PC-9 (cell line): ENCODE results near the gene SSBP2. TPM values are rescaled to one million over a fixed set of nuclear protein-coding genes. Genes with fewer than 3 reads are reported as not detected.
"Not testable (repeated sequence)": the region's sequence is repeated elsewhere in the genome, so short reads cannot be mapped to it uniquely, and the experiment has no call there.

Source experiments
- BruUV-seq: library from RNA; stranded (reverse); fragments of 400-500 nt; replicated peaks from 2 replicates; lab custom pipeline; 2021; lab: Mats Ljungman, UMichigan
- CTCF ChIA-PET: fragments of 300-600 bp; sonication (Branson Sonifier 250); formaldehyde crosslinking; loops from one replicate; lab custom pipeline; 2022; ENCODE audit warnings: antibody characterized with exemption; lab: Charles Lee
- POLR2A ChIA-PET: fragments of 300-600 bp; sonication (Branson Sonifier 250); formaldehyde crosslinking; loops from one replicate; lab custom pipeline; 2022; ENCODE audit warnings: antibody characterized with exemption; ENCODE audit not compliant: unreplicated experiment; lab: Charles Lee
- DNase-seq, 2 experiments: peaks; one replicate each; pipeline versions ENCODE4 v3.0.0 to v3.0.0-alpha.2; 2015 to 2022; ENCODE audit warnings: mixed read lengths in 1 of 2
- H2AFZ ChIP-seq: fragments of 200-600 bp; sonication (generic); 2 replicates; pipeline ENCODE4 v1.8.1; 2017; ENCODE audit warnings: antibody characterized with exemption
- H3F3A ChIP-seq: fragments of 200-600 bp; sonication (generic); 2 replicates; pipeline ENCODE4 v1.8.1; 2017; ENCODE audit warnings: antibody characterized with exemption, mild to moderate bottlenecking, low read depth; ENCODE audit not compliant: insufficient read depth
- H3K27ac ChIP-seq: fragments of 200-600 bp; sonication (generic); 2 replicates; pipeline ENCODE4 v1.6.1; 2016; ENCODE audit warnings: mixed run types
- H3K27me3 ChIP-seq: fragments of 200-600 bp; sonication (generic); 2 replicates; pipeline ENCODE4 v1.6.1; 2016; ENCODE audit warnings: low read depth, mixed run types; ENCODE audit not compliant: insufficient read depth
- H3K36me3 ChIP-seq: fragments of 200-600 bp; sonication (generic); 2 replicates; pipeline ENCODE4 v1.6.1; 2016; ENCODE audit warnings: low read depth, mixed run types
- H3K4me1 ChIP-seq: fragments of 200-600 bp; sonication (generic); replicated peaks from 2 replicates; pipeline ENCODE4 v1.6.1; 2016; ENCODE audit warnings: mixed run types; ENCODE audit not compliant: insufficient read depth
- H3K4me2 ChIP-seq: fragments of 200-600 bp; sonication (generic); 2 replicates; pipeline ENCODE4 v1.6.1; 2017; ENCODE audit warnings: mixed run types
- H3K4me3 ChIP-seq: fragments of 200-600 bp; sonication (generic); 2 replicates; pipeline ENCODE4 v1.6.1; 2016; ENCODE audit warnings: mixed run types
- H3K79me2 ChIP-seq: fragments of 200-600 bp; sonication (generic); 2 replicates; pipeline ENCODE4 v1.6.1; 2017; ENCODE audit warnings: low read depth, mixed run types
- H3K9me2 ChIP-seq: fragments of 200-600 bp; sonication (generic); 2 replicates; pipeline ENCODE4 v1.8.1; 2017; ENCODE audit warnings: mild to moderate bottlenecking; ENCODE audit not compliant: insufficient read depth
- H3K9me3 ChIP-seq: fragments of 200-600 bp; sonication (generic); 2 replicates; pipeline ENCODE4 v1.8.1; 2016; ENCODE audit warnings: low read depth; ENCODE audit not compliant: insufficient read depth
- H4K20me1 ChIP-seq: fragments of 200-600 bp; sonication (generic); 2 replicates; pipeline ENCODE4 v1.8.1; 2017; ENCODE audit not compliant: insufficient read depth
- CTCF ChIP-seq: fragments of 200-600 bp; sonication (generic); conservative IDR thresholded peaks from 2 replicates; pipeline ENCODE4 v1.6.1; 2017; ENCODE audit warnings: mixed run types, antibody characterized with exemption, mild to moderate bottlenecking, moderate library complexity
- EZH2 ChIP-seq: fragments of 200-600 bp; sonication (generic); IDR thresholded peaks from 2 replicates; pipeline ENCODE4 v1.8.0; 2017; ENCODE audit warnings: antibody characterized with exemption, low read depth
- intact Hi-C: fragments of 100-400 bp; cut with micrococcal nuclease; formaldehyde crosslinking; loops from one replicate; pipeline ENCODE4 v1.10.0; 2022; ENCODE audit not compliant: unreplicated experiment
- total RNA-seq: library from RNA; stranded (reverse); gene quantifications from 2 replicates; pipeline ENCODE4 v1.2.3, GENCODE V29; 2021

Gene SSBP2
- total RNA-seq, 1 experiment from 2014 or later: 6.4 TPM

GRCh38 chr5:81601919-81602318, 149.0 kb downstream of the SSBP2 start:
- BruUV-seq: no TSS peak
- Histone ChIP-seq H3K79me2 (no peaks in the 10 kb centered on the region), H3K4me2 (no peak overlapping the region), H3K9me3 (no peaks in the 10 kb centered on the region; the same call in 1 of the 2 replicates), H3K9me2 (no peaks in the 10 kb centered on the region), H3K4me3 (no peak overlapping the region), H3K36me3 (no peaks in the 10 kb centered on the region), H3K4me1 (no peaks in the 10 kb centered on the region), H3K27me3 (no peaks in the 10 kb centered on the region), H2AFZ (no peak overlapping the region), H3F3A (no peaks in the 10 kb centered on the region), H4K20me1 (no peaks in the 10 kb centered on the region), H3K27ac (no peak overlapping the region)
- ChIA-PET POLR2A (no interaction called here), CTCF (no interaction called here)
- TF ChIP-seq CTCF (no peak), EZH2 (no peak)
- intact Hi-C loops: no loop called here
- DNase-seq: no peak

GRCh38 chr5:81592085-81592484, 158.8 kb downstream of the SSBP2 start:
- not testable (repeated sequence) for BruUV-seq, H3K27ac ChIP-seq

GRCh38 chr5:81590498-81591384, 160.2 kb downstream of the SSBP2 start:
- no peaks in the 10 kb centered on the region for H3K9me2 ChIP-seq
- H3K4me2 ChIP-seq: no peak overlapping the region
- intact Hi-C loops: no loop called here
- TF ChIP-seq EZH2 (no peak), CTCF (no peak)
- DNase-seq: no peak
- no peaks in the 10 kb centered on the region for H3F3A ChIP-seq
- no peaks in the 10 kb centered on the region for H3K4me1 ChIP-seq
- no peaks in the 10 kb centered on the region for H4K20me1 ChIP-seq
- no TSS peak for BruUV-seq
- H3K27me3 ChIP-seq: no peaks in the 10 kb centered on the region
- no peaks in the 10 kb centered on the region for H3K9me3 ChIP-seq
- H3K27ac ChIP-seq: no peak overlapping the region
- H3K36me3 ChIP-seq: no peaks in the 10 kb centered on the region
- ChIA-PET POLR2A (no interaction called here), CTCF (no interaction called here)
- no peaks in the 10 kb centered on the region for H3K79me2 ChIP-seq
- no peak overlapping the region for H3K4me3 ChIP-seq
- no peak overlapping the region for H2AFZ ChIP-seq

More at GRCh38 chr5:81592085-81592484, 158.8 kb downstream of the SSBP2 start:
- intact Hi-C loops, H3K79me2 ChIP-seq, H3K4me2 ChIP-seq, H3F3A ChIP-seq, DNase-seq, H3K9me3 ChIP-seq, POLR2A ChIA-PET, H3K9me2 ChIP-seq, H3K4me3 ChIP-seq, H3K36me3 ChIP-seq, H4K20me1 ChIP-seq, CTCF ChIA-PET, H2AFZ ChIP-seq, H3K4me1 ChIP-seq, H3K27me3 ChIP-seq: not testable (repeated sequence)
